Thyroid gland (tissue), 4 donors: Measurements from ENCODE around the gene MAP7.
"Not testable (repeated sequence)": the region's sequence is repeated elsewhere in the genome, so short reads cannot be mapped to it uniquely, and the experiment has no call there.

ENCODE experiments used
- CTCF ChIP-seq, 6 experiments: fragments of 200-600 bp in 3 of 6; fragments of 450-650 bp in 3 of 6; sonication (generic) in 3 of 6; IDR thresholded peaks; one replicate each; pipeline ENCODE4 v1.5.1; 2016 to 2019; ENCODE audit warnings: antibody characterized with exemption in 6 of 6, mild to moderate bottlenecking in 2 of 6, inconsistent platforms in 1 of 6, moderate library complexity in 1 of 6
- POLR2A ChIP-seq, 2 donors: fragments of 450-650 bp; IDR thresholded peaks; one replicate each; pipeline ENCODE4 v1.6.1; 2017; ENCODE audit warnings: antibody characterized with exemption in 2 of 2, mild to moderate bottlenecking in 2 of 2, moderate library complexity in 1 of 2

GRCh38 chr6:136584290-136584689, 34.1 kb upstream of the MAP7 start:
- TF ChIP-seq CTCF, POLR2A (IDR thresholded peaks at IDR 0.05): not testable (repeated sequence)
